B cell (primary cell): Measurements from ENCODE around the gene ERG.

Experiments used
- CTCF ChIP-seq: fragments of 200-600 bp; IDR thresholded peaks from one replicate; pipeline ENCODE4 v1.8.0; 2022; ENCODE audit warnings: antibody characterized with exemption, mild to moderate bottlenecking
- EZH2 ChIP-seq: IDR thresholded peaks from 2 replicates; pipeline ENCODE4 v1.6.1; 2012; ENCODE audit warnings: borderline replicate concordance, low read depth, mild to moderate bottlenecking, moderate library complexity, low read length; ENCODE audit not compliant: insufficient read depth, poor library complexity, severe bottlenecking

- TF ChIP-seq EZH2, result no peak
- TF ChIP-seq CTCF, result no peak
These were observed 155.5 kb downstream of the ERG start for GRCh38 chr21:38342739-38343138.
